HepG2 (cell line): ENCODE measurements around the gene DSG2.

Experiments used
- JUNB ChIP-seq: sonication (generic); formaldehyde crosslinking; IDR thresholded peaks from 2 replicates; pipeline ENCODE4 v1.8.0; 2022; ENCODE audit warnings: missing genetic modification reagents, mild to moderate bottlenecking, borderline replicate concordance
- MAFF ChIP-seq: IDR thresholded peaks from 2 replicates; pipeline ENCODE4 v1.6.1; 2011; ENCODE audit warnings: low read depth, low read length, improper control_type of control experiment
- NONO ChIP-seq, 2 experiments: fragments of 450-650 bp in 1 of 2; sonication (generic) in 1 of 2; formaldehyde crosslinking in 1 of 2; IDR thresholded peaks in 1 of 2; conservative IDR thresholded peaks in 1 of 2; 2 replicates each; pipeline versions ENCODE4 v1.6.1 to v1.8.0; 2017 to 2022; ENCODE audit warnings: mild to moderate bottlenecking in 1 of 2, missing genetic modification reagents in 1 of 2, moderate library complexity in 1 of 2
- TF ChIP-seq, protein P1 (sequence below): sonication (generic); formaldehyde crosslinking; IDR thresholded peaks from 2 replicates; pipeline ENCODE4 v1.4.0; 2020; ENCODE audit warnings: missing genetic modification reagents, mild to moderate bottlenecking, borderline replicate concordance

DNA sequence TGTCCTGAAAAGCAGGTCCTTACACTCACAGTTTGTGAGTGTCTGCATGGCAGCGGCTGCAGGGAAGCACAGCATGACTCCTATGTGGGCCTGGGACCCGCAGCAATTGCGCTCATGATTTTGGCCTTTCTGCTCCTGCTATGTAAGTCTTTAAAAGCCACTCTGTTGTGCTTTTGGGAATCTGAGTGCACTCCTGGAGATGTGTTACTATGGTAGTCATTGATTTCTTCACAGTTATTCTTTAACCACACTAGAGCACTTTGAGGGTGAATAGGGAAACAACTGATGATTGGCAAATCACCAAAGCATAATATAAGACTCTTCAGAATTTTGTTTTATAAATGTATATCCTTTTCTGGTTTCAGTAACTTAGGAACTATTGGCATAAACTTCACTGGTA lies 40.9 kb downstream of the DSG2 start:
- no peak for TF ChIP-seq NONO (IDR thresholded peaks at IDR 0.05)
- TF ChIP-seq NONO (CRISPR knock-in tag; conservative IDR thresholded peaks at IDR 0.05): no peak
- no peak for TF ChIP-seq JUNB (CRISPR knock-in tag)
- TF ChIP-seq, protein P1, sequence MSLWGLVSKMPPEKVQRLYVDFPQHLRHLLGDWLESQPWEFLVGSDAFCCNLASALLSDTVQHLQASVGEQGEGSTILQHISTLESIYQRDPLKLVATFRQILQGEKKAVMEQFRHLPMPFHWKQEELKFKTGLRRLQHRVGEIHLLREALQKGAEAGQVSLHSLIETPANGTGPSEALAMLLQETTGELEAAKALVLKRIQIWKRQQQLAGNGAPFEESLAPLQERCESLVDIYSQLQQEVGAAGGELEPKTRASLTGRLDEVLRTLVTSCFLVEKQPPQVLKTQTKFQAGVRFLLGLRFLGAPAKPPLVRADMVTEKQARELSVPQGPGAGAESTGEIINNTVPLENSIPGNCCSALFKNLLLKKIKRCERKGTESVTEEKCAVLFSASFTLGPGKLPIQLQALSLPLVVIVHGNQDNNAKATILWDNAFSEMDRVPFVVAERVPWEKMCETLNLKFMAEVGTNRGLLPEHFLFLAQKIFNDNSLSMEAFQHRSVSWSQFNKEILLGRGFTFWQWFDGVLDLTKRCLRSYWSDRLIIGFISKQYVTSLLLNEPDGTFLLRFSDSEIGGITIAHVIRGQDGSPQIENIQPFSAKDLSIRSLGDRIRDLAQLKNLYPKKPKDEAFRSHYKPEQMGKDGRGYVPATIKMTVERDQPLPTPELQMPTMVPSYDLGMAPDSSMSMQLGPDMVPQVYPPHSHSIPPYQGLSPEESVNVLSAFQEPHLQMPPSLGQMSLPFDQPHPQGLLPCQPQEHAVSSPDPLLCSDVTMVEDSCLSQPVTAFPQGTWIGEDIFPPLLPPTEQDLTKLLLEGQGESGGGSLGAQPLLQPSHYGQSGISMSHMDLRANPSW (CRISPR knock-in tag): no peak
- TF ChIP-seq MAFF: no peak
